Peyer's patch (tissue), 4 donors: Measurements from ENCODE around the gene RBM4B. TPM values are rescaled to one million over a fixed set of nuclear protein-coding genes. Genes with fewer than 3 reads are reported as not detected.

ENCODE experiments used
- DNase-seq, 3 donors: peaks; one replicate each; pipeline ENCODE4 v3.0.0-alpha.2; 2017 to 2019
- H3K27ac ChIP-seq, 4 donors: fragments of 200-600 bp; sonication (generic); one replicate each; pipeline ENCODE4 v1.5.1; 2016 to 2019
- H3K27me3 ChIP-seq, 2 donors: fragments of 200-600 bp; sonication (generic); one replicate each; pipeline ENCODE4 v1.5.1; 2019
- H3K36me3 ChIP-seq, 3 donors: fragments of 200-600 bp; sonication (generic); one replicate each; pipeline ENCODE4 v1.5.1; 2016 to 2019
- H3K4me1 ChIP-seq, 4 donors: fragments of 200-600 bp; sonication (generic); one replicate each; pipeline ENCODE4 v1.5.1; 2016 to 2019
- H3K4me3 ChIP-seq, 4 donors: fragments of 200-600 bp; sonication (generic); 1 replicate in 3 of 4; 2 replicates in 1 of 4; pipeline ENCODE4 v1.5.1; 2016 to 2019; ENCODE audit warnings: mild to moderate bottlenecking in 1 of 4
- H3K9me3 ChIP-seq, 4 donors: fragments of 200-600 bp; sonication (generic); one replicate each; pipeline ENCODE4 v1.5.1; 2016 to 2019; ENCODE audit warnings: mild to moderate bottlenecking in 1 of 4
- CTCF ChIP-seq, 6 experiments: fragments of 450-650 bp in 4 of 6; fragments of 200-600 bp in 2 of 6; sonication (generic) in 1 of 6; IDR thresholded peaks; one replicate each; pipeline ENCODE4 v1.5.1; 2017 to 2019; ENCODE audit warnings: antibody characterized with exemption in 6 of 6, mild to moderate bottlenecking in 3 of 6, moderate library complexity in 1 of 6
- POLR2A ChIP-seq, 2 donors: fragments of 450-650 bp; IDR thresholded peaks; one replicate each; pipeline ENCODE4 v1.5.1; 2017; ENCODE audit warnings: antibody characterized with exemption in 2 of 2, mild to moderate bottlenecking in 2 of 2, moderate library complexity in 2 of 2
- total RNA-seq, 4 donors: library from RNA; depleted of rRNA; stranded (reverse); fragments of >200 nt; gene quantifications; one replicate each; pipeline ENCODE4 v1.1.0, GENCODE V29; 2016

RBM4B gene
- total RNA-seq, 4 donors from 2014 or later, result 15.2 to 33.0 (median 21.7) TPM

- no peak overlapping the region for H3K27ac ChIP-seq
- no peak for DNase-seq
- no peak for TF ChIP-seq CTCF (IDR thresholded peaks at IDR 0.05)
- TF ChIP-seq POLR2A (IDR thresholded peaks at IDR 0.05), result no peak
- no peaks in the 10 kb centered on the region for H3K9me3 ChIP-seq
- H3K27me3 ChIP-seq, result no peaks in the 10 kb centered on the region
- no peak overlapping the region for H3K4me3 ChIP-seq
- peaks cover 0 to 28% (median 5%) of the 10 kb centered on the region in 4 donors for H3K4me1 ChIP-seq
- H3K36me3 ChIP-seq, result peaks cover 0 to 78% (median 0%) of the 10 kb centered on the region in 3 donors
These were observed 51.3 kb downstream of the RBM4B start for GRCh38 chr11:66626382-66626781.

GRCh38 chr11:66625752-66626149 is 51.9 kb downstream of the RBM4B start:
- no peak overlapping the region for H3K27ac ChIP-seq

DNA sequence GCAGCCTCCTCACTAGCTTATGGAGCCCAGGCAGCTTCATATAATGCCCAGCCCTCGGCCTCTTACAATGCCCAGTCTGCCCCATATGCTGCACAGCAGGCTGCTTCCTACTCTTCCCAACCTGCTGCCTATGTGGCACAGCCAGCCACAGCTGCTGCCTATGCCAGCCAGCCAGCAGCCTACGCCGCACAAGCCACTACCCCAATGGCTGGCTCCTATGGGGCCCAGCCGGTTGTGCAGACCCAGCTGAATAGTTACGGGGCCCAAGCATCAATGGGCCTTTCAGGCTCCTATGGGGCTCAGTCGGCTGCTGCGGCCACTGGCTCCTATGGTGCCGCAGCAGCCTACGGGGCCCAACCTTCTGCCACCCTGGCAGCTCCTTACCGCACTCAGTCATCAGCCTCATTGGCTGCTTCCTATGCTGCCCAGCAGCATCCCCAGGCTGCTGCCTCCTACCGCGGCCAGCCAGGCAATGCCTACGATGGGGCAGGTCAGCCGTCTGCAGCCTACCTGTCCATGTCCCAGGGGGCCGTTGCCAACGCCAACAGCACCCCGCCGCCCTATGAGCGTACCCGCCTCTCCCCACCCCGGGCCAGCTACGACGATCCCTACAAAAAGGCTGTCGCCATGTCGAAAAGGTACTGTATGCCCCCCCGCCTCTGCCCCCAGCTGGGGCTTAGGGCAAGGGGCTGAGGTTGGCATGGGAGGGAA is 52.5 kb downstream of the RBM4B start:
- Histone ChIP-seq H3K27me3 (no peaks in the 10 kb centered on the region), H3K4me3 (no peak overlapping the region), H3K27ac (no peak overlapping the region), H3K36me3 (peaks cover 0 to 74% (median 0%) of the 10 kb centered on the region in 3 donors), H3K9me3 (no peaks in the 10 kb centered on the region), H3K4me1 (peaks cover 0 to 40% (median 9%) of the 10 kb centered on the region in 4 donors)
- TF ChIP-seq CTCF (IDR thresholded peaks at IDR 0.05) (no peak), POLR2A (IDR thresholded peaks at IDR 0.05) (no peak)
- DNase-seq, result no peak

More at GRCh38 chr11:66625752-66626149, 51.9 kb downstream of the RBM4B start:
- H3K4me3 ChIP-seq, result no peak overlapping the region
- peaks cover 0 to 34% (median 7%) of the 10 kb centered on the region in 4 donors for H3K4me1 ChIP-seq
- no peak for DNase-seq
- H3K9me3 ChIP-seq, result no peaks in the 10 kb centered on the region
- peaks cover 0 to 78% (median 0%) of the 10 kb centered on the region in 3 donors for H3K36me3 ChIP-seq
- TF ChIP-seq POLR2A (IDR thresholded peaks at IDR 0.05) (no peak), CTCF (IDR thresholded peaks at IDR 0.05) (no peak)
- no peaks in the 10 kb centered on the region for H3K27me3 ChIP-seq

- peak overlapping the region in 1 of 4 donors; percentile 97 for H3K27ac ChIP-seq
- DNase-seq, result no peak
- H3K36me3 ChIP-seq, result peaks cover 0 to 67% (median 0%) of the 10 kb centered on the region in 3 donors
- TF ChIP-seq CTCF (IDR thresholded peaks at IDR 0.05), result no peak
- TF ChIP-seq POLR2A (IDR thresholded peaks at IDR 0.05), result no peak
- no peak overlapping the region for H3K4me3 ChIP-seq
- no peaks in the 10 kb centered on the region for H3K27me3 ChIP-seq
- H3K4me1 ChIP-seq, result peaks cover 0 to 45% (median 15%) of the 10 kb centered on the region in 4 donors
- no peaks in the 10 kb centered on the region for H3K9me3 ChIP-seq
These were observed 53.2 kb downstream of the RBM4B start for GRCh38 chr11:66624450-66624849.

DNA sequence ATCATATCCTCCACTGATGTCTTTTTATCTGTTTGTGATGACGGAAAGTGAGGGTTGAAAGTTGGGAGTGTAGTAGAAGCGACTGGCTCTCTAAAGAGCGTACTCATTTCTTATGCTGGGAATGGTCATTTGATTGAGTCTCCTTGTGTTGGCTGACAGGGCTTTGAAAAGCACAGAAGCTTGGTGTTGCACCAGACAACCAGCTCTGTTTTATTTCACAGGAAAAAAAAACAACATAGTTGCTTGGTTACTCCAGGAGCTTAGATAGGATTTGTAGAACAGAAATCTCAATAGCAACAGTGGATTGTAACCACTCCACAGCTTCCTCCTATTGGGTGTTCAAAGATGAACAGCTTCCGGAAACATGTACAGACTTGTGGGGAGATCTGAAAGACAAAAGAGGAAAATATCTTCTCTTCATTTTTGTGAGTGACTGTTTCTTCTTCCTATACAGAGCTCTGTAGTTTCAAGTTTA is 58.6 kb downstream of the RBM4B start:
- Histone ChIP-seq H3K4me1 (peaks cover 0 to 53% (median 25%) of the 10 kb centered on the region in 4 donors), H3K36me3 (peaks cover 0 to 14% (median 0%) of the 10 kb centered on the region in 3 donors), H3K9me3 (no peaks in the 10 kb centered on the region), H3K27ac (peak overlapping the region; percentile 41 to 99 (median 74)), H3K4me3 (peak overlapping the region; percentile 85 to 98 (median 92)), H3K27me3 (no peaks in the 10 kb centered on the region)
- DNase-seq, result no peak
- TF ChIP-seq POLR2A (IDR thresholded peaks at IDR 0.05), result no peak
- no peak for TF ChIP-seq CTCF (IDR thresholded peaks at IDR 0.05)
